Cardiac muscle cell (in vitro differentiated cells and primary cell): ENCODE data around the gene PIP5K1C. TPM values are rescaled to one million over a fixed set of nuclear protein-coding genes. Genes with fewer than 3 reads are reported as not detected.
A peak's percentile ranks its signal among the peaks of the same experiment; 100 is the strongest.

Experiments used
- DNase-seq, 2 donors: peaks; one replicate each; pipeline versions ENCODE4 v3.0.0 to v3.0.0-alpha.2; 2010 to 2017; ENCODE audit warnings: low read depth in 1 of 2, low spot score in 1 of 2
- H3K27ac ChIP-seq: fragments of 200-600 bp; sonication (generic); 2 replicates; pipeline ENCODE4 v1.5.1; 2016
- H3K27me3 ChIP-seq: fragments of 200-600 bp; sonication (generic); 2 replicates; pipeline ENCODE4 v1.6.0; 2016; ENCODE audit warnings: control low read depth
- H3K36me3 ChIP-seq: fragments of 200-600 bp; sonication (generic); 2 replicates; pipeline ENCODE4 v1.5.1; 2016; ENCODE audit warnings: control low read depth
- H3K4me1 ChIP-seq: fragments of 200-600 bp; sonication (generic); 2 replicates; pipeline ENCODE4 v1.8.1; 2017; ENCODE audit warnings: low read depth, mild to moderate bottlenecking, mixed run types
- H3K4me3 ChIP-seq: fragments of 200-600 bp; sonication (generic); 2 replicates; pipeline ENCODE4 v1.5.1; 2016; ENCODE audit warnings: mild to moderate bottlenecking
- H3K9me3 ChIP-seq: fragments of 200-600 bp; sonication (generic); 2 replicates; pipeline ENCODE4 v1.5.1; 2017; ENCODE audit warnings: low read depth, mild to moderate bottlenecking, control low read depth
- CTCF ChIP-seq: IDR thresholded peaks from 2 replicates; pipeline ENCODE4 v1.5.1; 2012; ENCODE audit warnings: low read depth, mild to moderate bottlenecking, low read length
- polyA plus RNA-seq: library from polyadenylated mRNA; unstranded; fragments of >200 nt; fragmentation: Nextera tagmentation; extraction: Ambion mirVana; gene quantifications from 2 replicates; pipeline ENCODE4 v1.2.1, GENCODE V29; 2016
- total RNA-seq: library from RNA; depleted of rRNA; stranded (reverse); fragments of >200 nt; gene quantifications from 2 replicates; pipeline ENCODE4 v1.2.3, GENCODE V29; 2016

PIP5K1C gene
- total and polyA plus RNA-seq, 2 experiments from 2014 or later = 21.0 to 28.4 TPM

- no peaks in the 10 kb centered on the region for H3K9me3 ChIP-seq
- H3K4me1 ChIP-seq = no peaks in the 10 kb centered on the region
- no peaks in the 10 kb centered on the region for H3K36me3 ChIP-seq
- no peaks in the 10 kb centered on the region for H3K27me3 ChIP-seq
- peak; percentile 51 to 67 for DNase-seq
- H3K4me3 ChIP-seq = no peak overlapping the region
- peak; percentile 91 for TF ChIP-seq CTCF
- no peak overlapping the region for H3K27ac ChIP-seq
Measured at GRCh38 chr19:3618144-3618810, 82.0 kb downstream of the PIP5K1C start.

DNA sequence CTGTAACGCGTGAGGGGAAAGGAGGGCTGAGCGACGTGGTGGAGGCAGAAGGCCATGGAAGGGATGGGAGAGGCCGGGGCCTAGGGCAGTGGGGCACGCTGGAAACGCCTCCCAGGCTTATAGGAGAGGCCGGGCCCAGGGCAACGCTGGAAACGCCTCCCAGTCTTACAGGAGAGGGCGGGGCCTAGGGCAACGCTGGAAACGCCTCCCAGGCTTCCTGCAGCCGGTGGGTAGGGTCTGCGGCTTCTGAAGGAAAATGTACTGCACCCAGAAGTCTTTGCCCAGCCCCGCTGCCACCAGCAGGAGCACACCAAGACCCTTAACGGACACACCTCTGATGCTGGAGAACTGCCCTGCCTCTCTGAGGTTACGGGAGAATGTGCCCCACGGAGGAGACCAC lies 82.8 kb downstream of the PIP5K1C start:
- Histone ChIP-seq H3K4me1 (no peaks in the 10 kb centered on the region), H3K27me3 (no peaks in the 10 kb centered on the region), H3K4me3 (no peak overlapping the region), H3K36me3 (no peaks in the 10 kb centered on the region), H3K27ac (no peak overlapping the region), H3K9me3 (no peaks in the 10 kb centered on the region)
- TF ChIP-seq CTCF = no peak
- DNase-seq = no peak

GRCh38 chr19:3615524-3616135 lies 84.6 kb downstream of the PIP5K1C start:
- H3K4me1 ChIP-seq = no peaks in the 10 kb centered on the region
- H3K4me3 ChIP-seq = no peak overlapping the region
- DNase-seq = no peak
- no peaks in the 10 kb centered on the region for H3K9me3 ChIP-seq
- H3K27ac ChIP-seq = no peak overlapping the region
- no peak for TF ChIP-seq CTCF
- no peaks in the 10 kb centered on the region for H3K27me3 ChIP-seq
- peaks cover 7% of the 10 kb centered on the region for H3K36me3 ChIP-seq

DNA sequence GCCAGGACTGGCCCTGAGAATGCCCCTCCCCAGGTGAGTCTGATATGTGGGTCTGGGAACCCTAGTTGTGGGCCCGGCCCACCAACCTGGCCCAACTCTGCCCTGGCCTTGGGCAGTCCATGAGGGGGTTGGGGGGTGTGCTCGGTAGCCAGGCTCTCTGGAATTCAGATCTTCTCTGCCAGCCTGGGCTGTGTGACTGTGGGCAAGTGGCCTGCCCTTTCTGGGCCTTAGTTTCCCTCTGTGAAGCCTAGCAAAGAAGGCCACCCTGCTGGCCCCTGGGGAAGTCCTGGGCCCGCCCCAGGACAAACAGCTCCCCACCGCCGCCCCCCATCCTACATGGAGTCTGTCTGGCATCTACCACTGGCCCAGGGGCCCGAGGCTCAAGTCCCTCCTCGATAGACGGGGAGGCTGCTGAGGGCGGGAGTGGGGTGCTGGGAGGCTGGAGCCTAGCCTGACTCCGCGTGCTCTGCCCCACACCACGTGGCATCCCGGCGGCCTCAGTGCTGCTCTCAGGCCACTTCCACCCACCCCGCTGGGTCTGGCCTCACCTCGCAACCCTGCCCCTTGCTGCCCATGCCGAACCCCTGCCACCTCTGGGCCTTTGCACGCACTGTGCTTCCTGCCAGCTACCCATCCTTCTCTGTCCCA lies 85.3 kb downstream of the PIP5K1C start:
- H3K9me3 ChIP-seq = no peaks in the 10 kb centered on the region

More for the DNA sequence above, 85.3 kb downstream of the PIP5K1C start:
- Histone ChIP-seq H3K4me3 (no peak overlapping the region), H3K36me3 (peaks cover 10% of the 10 kb centered on the region), H3K27me3 (no peaks in the 10 kb centered on the region), H3K4me1 (no peaks in the 10 kb centered on the region), H3K27ac (no peak overlapping the region)
- no peak for DNase-seq
- no peak for TF ChIP-seq CTCF
